Activated naive CD8-positive, alpha-beta T cell treated with anti-CD3 and anti-CD28 coated beads, Interleukin-2, amount 50 U/mL, for 24 hours (primary cell): ENCODE results near the gene KCNJ13.
A peak's percentile ranks its signal among the peaks of the same experiment; 100 is the strongest.
"Not testable (repeated sequence)": the region's sequence is repeated elsewhere in the genome, so short reads cannot be mapped to it uniquely, and the experiment has no call there.

Experiments used
- ATAC-seq: fragments of 150-1000 bp; cut with Tn5 transposase; one replicate; pipeline ENCODE4 v1.10.0; 2021
- DNase-seq: peaks from one replicate; pipeline ENCODE4 v3.0.0; 2021
- H3K27ac Mint-ChIP-seq: one replicate; pipeline ENCODE4 v1.8.0; 2021; ENCODE audit warnings: mild to moderate bottlenecking, mixed read lengths
- H3K27me3 Mint-ChIP-seq: one replicate; pipeline ENCODE4 v1.8.0; 2021; ENCODE audit warnings: mixed read lengths
- H3K36me3 Mint-ChIP-seq: one replicate; pipeline ENCODE4 v1.8.0; 2021; ENCODE audit warnings: low read depth, mixed read lengths
- H3K4me1 Mint-ChIP-seq: one replicate; pipeline ENCODE4 v1.8.0; 2021; ENCODE audit warnings: mixed read lengths
- H3K4me3 Mint-ChIP-seq: one replicate; pipeline ENCODE4 v1.8.0; 2021; ENCODE audit warnings: mild to moderate bottlenecking, moderate library complexity, mixed read lengths
- H3K9me3 Mint-ChIP-seq: one replicate; pipeline ENCODE4 v1.8.0; 2021; ENCODE audit warnings: mixed read lengths

The KCNJ13 gene

DNA sequence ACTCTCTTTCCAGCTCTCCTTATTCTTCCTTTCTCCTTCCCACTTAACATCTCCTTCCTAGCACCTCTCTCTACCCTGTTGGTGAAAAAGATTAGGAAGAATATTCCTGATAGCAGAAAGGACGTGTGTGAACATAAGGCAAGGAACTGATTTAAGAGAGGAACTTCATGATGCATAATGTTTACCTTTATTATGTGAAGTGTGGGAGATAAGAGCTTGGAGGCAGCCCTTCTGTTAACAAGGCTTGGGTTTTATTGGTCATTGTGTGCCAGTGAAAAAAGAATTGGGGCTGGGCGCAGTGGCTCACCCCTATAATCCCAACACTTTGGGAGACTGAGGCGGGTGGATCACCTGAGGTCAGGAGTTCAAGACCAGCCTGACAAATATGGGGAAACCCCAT, 34.4 kb downstream of the KCNJ13 start:
- H3K9me3 Mint-ChIP-seq = no peaks in the 10 kb centered on the region
- ATAC-seq (no peak), DNase-seq (no peak)
- H3K4me3 Mint-ChIP-seq = no peak overlapping the region
- H3K27ac Mint-ChIP-seq = no peak overlapping the region
- no peaks in the 10 kb centered on the region for H3K27me3 Mint-ChIP-seq
- no peaks in the 10 kb centered on the region for H3K4me1 Mint-ChIP-seq
- peaks cover 7% of the 10 kb centered on the region for H3K36me3 Mint-ChIP-seq

GRCh38 chr2:232741294-232741693, 35.1 kb downstream of the KCNJ13 start:
- DNase-seq (no peak), ATAC-seq (no peak)
- Mint-ChIP-seq H3K4me1 (no peaks in the 10 kb centered on the region), H3K9me3 (no peaks in the 10 kb centered on the region), H3K27ac (no peak overlapping the region), H3K27me3 (no peaks in the 10 kb centered on the region), H3K36me3 (peaks cover 7% of the 10 kb centered on the region), H3K4me3 (no peak overlapping the region)

DNA sequence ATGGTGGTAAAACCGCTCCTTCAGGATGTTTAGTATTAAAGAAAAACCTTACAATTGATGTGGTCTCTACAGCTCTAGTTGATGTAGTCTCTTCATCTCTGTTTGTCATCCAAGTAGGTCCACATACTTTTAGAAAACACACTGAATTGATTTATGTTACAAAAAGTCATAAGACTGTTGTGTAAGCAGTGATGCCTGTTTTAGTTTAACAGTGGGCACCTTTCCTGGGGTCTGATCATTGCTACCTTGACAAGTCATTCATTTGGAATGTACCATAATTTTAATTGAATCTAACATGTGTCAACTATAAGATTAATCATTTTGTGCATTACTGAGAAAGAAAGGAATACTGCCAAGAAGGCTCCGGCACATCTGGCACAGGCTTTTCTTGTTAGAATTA, 44.9 kb downstream of the KCNJ13 start:
- ATAC-seq (no peak), DNase-seq (no peak)
- H3K9me3 Mint-ChIP-seq = no peaks in the 10 kb centered on the region
- no peak overlapping the region for H3K27ac Mint-ChIP-seq
- H3K4me3 Mint-ChIP-seq = no peak overlapping the region
- H3K4me1 Mint-ChIP-seq = peaks cover 1% of the 10 kb centered on the region
- H3K36me3 Mint-ChIP-seq = peaks cover 40% of the 10 kb centered on the region
- no peaks in the 10 kb centered on the region for H3K27me3 Mint-ChIP-seq

GRCh38 chr2:232728785-232729184, 47.6 kb downstream of the KCNJ13 start:
- Mint-ChIP-seq H3K9me3 (no peaks in the 10 kb centered on the region), H3K27ac (no peak overlapping the region), H3K4me3 (no peak overlapping the region), H3K27me3 (no peaks in the 10 kb centered on the region), H3K4me1 (peaks cover 1% of the 10 kb centered on the region), H3K36me3 (peaks cover 42% of the 10 kb centered on the region)
- DNase-seq (no peak), ATAC-seq (no peak)

DNA sequence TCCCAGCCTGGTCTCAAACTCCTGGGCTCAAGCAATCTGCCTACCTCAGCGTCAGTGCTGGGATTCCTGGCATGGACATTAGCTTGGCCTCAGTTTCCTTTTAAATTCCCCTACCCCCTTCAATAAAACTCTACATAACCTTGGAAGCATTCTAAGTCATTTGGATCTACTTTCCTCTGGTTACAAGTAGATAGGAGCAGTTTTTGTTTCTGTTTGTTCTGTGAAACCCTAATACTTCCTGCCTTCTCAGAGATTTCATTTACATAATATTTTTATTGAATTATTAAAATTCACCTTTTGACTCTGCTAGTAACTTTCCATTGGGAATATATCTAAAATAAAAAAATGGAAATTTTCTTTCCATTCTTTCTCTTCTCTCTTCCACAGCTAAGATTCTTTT, 53.3 kb downstream of the KCNJ13 start:
- ATAC-seq (no peak), DNase-seq (no peak)
- Mint-ChIP-seq H3K27me3 (no peaks in the 10 kb centered on the region), H3K4me3 (no peak overlapping the region), H3K9me3 (peaks cover 5% of the 10 kb centered on the region), H3K36me3 (peaks cover 60% of the 10 kb centered on the region), H3K27ac (no peak overlapping the region), H3K4me1 (peaks cover 23% of the 10 kb centered on the region)

DNA sequence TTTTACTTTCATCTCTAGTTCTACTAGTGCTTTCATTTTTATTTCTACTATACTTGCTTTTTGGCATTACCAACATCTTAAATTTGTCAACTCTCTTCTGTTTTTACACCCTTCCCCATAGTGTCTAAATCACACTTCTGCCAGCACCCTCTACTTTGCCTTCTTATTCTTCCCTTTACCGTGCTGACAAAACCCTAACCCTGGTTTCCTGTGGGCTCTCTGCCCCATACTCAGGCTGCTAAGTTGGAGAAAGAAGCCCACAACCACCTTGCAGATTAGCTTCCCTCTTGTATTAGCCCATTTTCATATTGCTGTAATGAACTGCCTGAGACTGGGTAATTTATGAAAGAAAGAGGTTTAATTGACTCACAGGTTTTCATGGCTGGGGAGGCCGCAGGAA, 54.5 kb downstream of the KCNJ13 start:
- ATAC-seq (no peak), DNase-seq (no peak)
- Mint-ChIP-seq H3K27me3 (no peaks in the 10 kb centered on the region), H3K4me3 (no peak overlapping the region), H3K27ac (peak overlapping the region; percentile 35), H3K36me3 (peaks cover 61% of the 10 kb centered on the region), H3K9me3 (peaks cover 10% of the 10 kb centered on the region), H3K4me1 (peaks cover 27% of the 10 kb centered on the region)

GRCh38 chr2:232721261-232721660, 55.1 kb downstream of the KCNJ13 start:
- Mint-ChIP-seq H3K4me1 (peaks cover 30% of the 10 kb centered on the region), H3K36me3 (peaks cover 67% of the 10 kb centered on the region), H3K27ac (no peak overlapping the region), H3K4me3 (no peak overlapping the region), H3K27me3 (no peaks in the 10 kb centered on the region), H3K9me3 (peaks cover 10% of the 10 kb centered on the region)
- DNase-seq (no peak), ATAC-seq (no peak)

DNA sequence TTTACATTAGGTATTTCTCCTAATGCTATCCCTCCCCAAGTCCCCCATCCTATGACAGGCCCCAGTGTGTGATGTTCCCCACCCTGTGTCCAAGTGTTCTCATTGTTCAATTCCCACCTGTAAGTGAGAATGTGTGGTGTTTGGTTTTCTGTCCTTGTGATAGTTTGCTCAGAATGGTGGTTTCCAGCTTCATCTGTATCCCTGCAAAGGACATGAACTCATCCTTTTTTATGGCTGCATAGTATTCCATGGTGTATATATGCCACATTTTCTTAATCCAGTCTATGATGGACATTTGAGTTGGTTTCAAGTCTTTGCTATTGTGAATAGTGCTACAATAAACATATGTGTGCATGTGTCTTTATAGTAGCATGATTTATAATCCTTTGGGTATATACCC, 56.3 kb downstream of the KCNJ13 start:
- ATAC-seq, DNase-seq, H3K27me3 Mint-ChIP-seq, H3K4me3 Mint-ChIP-seq, H3K27ac Mint-ChIP-seq, H3K9me3 Mint-ChIP-seq: not testable (repeated sequence)
- Mint-ChIP-seq H3K4me1 (peaks cover 38% of the 10 kb centered on the region), H3K36me3 (peaks cover 65% of the 10 kb centered on the region)
